Measurements from ENCODE around the gene ADA.

The ADA gene

GRCh38 chr20:44603327-44603726 is 48.2 kb downstream of the ADA start:
- TF ChIP-seq POLR2AphosphoS5 (IDR thresholded peaks at IDR 0.05; ENCODE audit: low read depth, low read length), result no peak
- TF ChIP-seq SIN3A (IDR thresholded peaks at IDR 0.05; ENCODE audit: borderline replicate concordance, insufficient read depth, low read length), result no peak
- no peak for TF ChIP-seq TAF1 (IDR thresholded peaks at IDR 0.05; ENCODE audit: borderline replicate concordance, insufficient read depth, low read length)
- no peak for TF ChIP-seq REST (IDR thresholded peaks at IDR 0.05; ENCODE audit: insufficient read depth in 1 of 2, low read depth in 2 of 2, low read length in 2 of 2)
- TF ChIP-seq FOXP2 (optimal IDR thresholded peaks at IDR 0.05; ENCODE audit: borderline replicate concordance, extremely low read depth, extremely low read length, insufficient read depth), result no peak

GRCh38 chr20:44601801-44602204 is 49.7 kb downstream of the ADA start:
- TF ChIP-seq TAF1 (IDR thresholded peaks at IDR 0.05; ENCODE audit: borderline replicate concordance, insufficient read depth, low read length) (no peak), FOXP2 (optimal IDR thresholded peaks at IDR 0.05; ENCODE audit: borderline replicate concordance, extremely low read depth, extremely low read length, insufficient read depth) (no peak), SIN3A (IDR thresholded peaks at IDR 0.05; ENCODE audit: borderline replicate concordance, insufficient read depth, low read length) (peak; percentile 49; the same call in 1 of the 2 replicates), POLR2AphosphoS5 (IDR thresholded peaks at IDR 0.05; ENCODE audit: low read depth, low read length) (no peak), REST (IDR thresholded peaks at IDR 0.05; ENCODE audit: insufficient read depth in 1 of 2, low read depth in 2 of 2, low read length in 2 of 2) (no peak)

GRCh38 chr20:44601236-44601671 is 50.2 kb downstream of the ADA start:
- no peak for TF ChIP-seq TAF1 (IDR thresholded peaks at IDR 0.05; ENCODE audit: borderline replicate concordance, insufficient read depth, low read length)
- TF ChIP-seq FOXP2 (optimal IDR thresholded peaks at IDR 0.05; ENCODE audit: borderline replicate concordance, extremely low read depth, extremely low read length, insufficient read depth), result no peak
- TF ChIP-seq POLR2AphosphoS5 (IDR thresholded peaks at IDR 0.05; ENCODE audit: low read depth, low read length), result no peak

- TF ChIP-seq TAF1 (IDR thresholded peaks at IDR 0.05; ENCODE audit: borderline replicate concordance, insufficient read depth, low read length) (no peak), POLR2AphosphoS5 (IDR thresholded peaks at IDR 0.05; ENCODE audit: low read depth, low read length) (no peak), FOXP2 (optimal IDR thresholded peaks at IDR 0.05; ENCODE audit: borderline replicate concordance, extremely low read depth, extremely low read length, insufficient read depth) (no peak), REST (IDR thresholded peaks at IDR 0.05; ENCODE audit: insufficient read depth in 1 of 2, low read depth in 2 of 2, low read length in 2 of 2) (no peak), SIN3A (IDR thresholded peaks at IDR 0.05; ENCODE audit: borderline replicate concordance, insufficient read depth, low read length) (no peak)
Observed at GRCh38 chr20:44600758-44601201, 50.7 kb downstream of the ADA start.

GRCh38 chr20:44600301-44600700 is 51.2 kb downstream of the ADA start:
- TF ChIP-seq POLR2AphosphoS5 (IDR thresholded peaks at IDR 0.05; ENCODE audit: low read depth, low read length) (no peak), TAF1 (IDR thresholded peaks at IDR 0.05; ENCODE audit: borderline replicate concordance, insufficient read depth, low read length) (no peak), SIN3A (IDR thresholded peaks at IDR 0.05; ENCODE audit: borderline replicate concordance, insufficient read depth, low read length) (no peak), FOXP2 (optimal IDR thresholded peaks at IDR 0.05; ENCODE audit: borderline replicate concordance, extremely low read depth, extremely low read length, insufficient read depth) (no peak), REST (IDR thresholded peaks at IDR 0.05; ENCODE audit: insufficient read depth in 1 of 2, low read depth in 2 of 2, low read length in 2 of 2) (no peak)

Data from PFSK-1 (cell line).